BLaER1 treated with 17β-estradiol and CSF1 and Interleukin-3, amounts not matched to agents 10 nM and 100 nM (cell line): ENCODE measurements around the gene SNX3.
"Not testable (repeated sequence)": the region's sequence is repeated elsewhere in the genome, so short reads cannot be mapped to it uniquely, and the experiment has no call there.

Experiments
- H3K27ac ChIP-seq, 11 experiments: shearing (Covaris generic); formaldehyde crosslinking; 2 replicates each; pipeline ENCODE4 v1.8.1; 2022
- H3K27me3 ChIP-seq, 11 experiments: shearing (Covaris generic); formaldehyde crosslinking; 2 replicates each; pipeline ENCODE4 v1.8.1; 2022
- H3K36me3 ChIP-seq, 11 experiments: shearing (Covaris generic); formaldehyde crosslinking; 2 replicates each; pipeline ENCODE4 v1.8.1; 2022
- H3K4me1 ChIP-seq, 10 experiments: shearing (Covaris generic); formaldehyde crosslinking; 2 replicates each; pipeline ENCODE4 v1.8.1; 2022
- H3K4me2 ChIP-seq, 11 experiments: shearing (Covaris generic); formaldehyde crosslinking; 2 replicates each; pipeline ENCODE4 v1.8.1; 2022
- H3K4me3 ChIP-seq, 10 experiments: shearing (Covaris generic); formaldehyde crosslinking; 2 replicates each; pipeline ENCODE4 v1.8.1; 2022
- H3K9ac ChIP-seq, 11 experiments: shearing (Covaris generic); formaldehyde crosslinking; 2 replicates each; pipeline ENCODE4 v1.8.1; 2022
- H3K9me3 ChIP-seq, 11 experiments: shearing (Covaris generic); formaldehyde crosslinking; replicated peaks in 1 of 11; 2 replicates each; pipeline ENCODE4 v1.8.1; 2022
- H4K20me1 ChIP-seq, 11 experiments: shearing (Covaris generic); formaldehyde crosslinking; 2 replicates each; pipeline ENCODE4 v1.8.1; 2022
- Cebpa-rat ChIP-seq, 11 experiments: shearing (Covaris generic); IDR thresholded peaks; 2 replicates each; pipeline ENCODE4 v1.8.1; 2022

SNX3 gene

DNA sequence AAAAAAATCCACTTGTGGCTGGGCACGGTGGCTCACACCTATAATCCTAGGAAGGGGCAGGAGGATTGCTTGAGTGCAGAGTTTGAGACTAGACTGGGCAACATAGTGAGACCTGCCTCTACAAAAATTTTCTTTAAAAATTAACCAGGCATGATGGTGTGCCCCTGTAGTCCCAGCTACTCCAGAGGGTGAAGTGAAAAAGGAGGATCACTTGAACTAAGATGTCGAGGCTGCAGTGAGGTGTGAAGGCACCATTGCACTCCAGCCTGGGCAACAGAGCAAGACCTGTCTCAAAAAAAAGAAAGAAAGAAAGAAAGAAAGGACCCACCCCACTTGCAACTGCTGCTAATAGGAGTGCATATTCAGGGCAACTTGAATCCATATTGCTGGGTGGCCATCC lies 13.7 kb upstream of the SNX3 start:
- Histone ChIP-seq H3K9me3 (no peaks in the 10 kb centered on the region), H3K4me3 (no peak overlapping the region), H3K9ac (no peak overlapping the region), H3K4me2 (no peak overlapping the region), H3K27ac (no peak overlapping the region), H3K36me3 (no peaks in the 10 kb centered on the region), H3K4me1 (no peaks in the 10 kb centered on the region), H4K20me1 (no peaks in the 10 kb centered on the region), H3K27me3 (no peaks in the 10 kb centered on the region)
- TF ChIP-seq Cebpa-rat (IDR thresholded peaks at IDR 0.05) = no peak

DNA sequence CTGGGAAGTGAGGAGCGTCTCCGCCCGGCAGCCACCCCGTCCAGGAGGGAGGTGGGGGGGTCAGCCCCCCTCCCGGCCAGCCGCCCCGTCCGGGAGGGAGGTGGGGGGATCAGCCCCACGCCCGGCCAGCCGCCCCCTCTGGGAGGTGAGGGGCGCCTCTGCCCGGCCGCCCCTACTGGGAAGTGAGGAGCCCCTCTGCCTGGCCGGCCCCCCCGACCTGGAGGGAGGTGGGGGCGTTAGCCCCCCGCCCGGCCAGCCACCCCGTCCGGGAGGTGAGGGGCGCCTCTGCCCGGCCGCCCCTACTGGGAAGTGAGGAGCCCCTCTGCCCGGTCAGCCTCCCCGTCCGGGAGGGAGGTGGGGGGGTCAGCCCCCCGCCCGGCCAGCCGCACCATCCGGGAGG lies 9.1 kb upstream of the SNX3 start:
- H4K20me1 ChIP-seq, H3K27me3 ChIP-seq, H3K4me2 ChIP-seq, H3K4me3 ChIP-seq, H3K27ac ChIP-seq, H3K4me1 ChIP-seq, H3K36me3 ChIP-seq, H3K9me3 ChIP-seq, H3K9ac ChIP-seq: not testable (repeated sequence)

GRCh38 chr6:108268845-108269244 lies 8.0 kb upstream of the SNX3 start:
- Histone ChIP-seq H3K27me3 (no peaks in the 10 kb centered on the region), H3K9me3 (no peaks in the 10 kb centered on the region), H3K4me2 (no peak overlapping the region), H3K36me3 (no peaks in the 10 kb centered on the region), H3K4me1 (no peaks in the 10 kb centered on the region), H3K9ac (no peak overlapping the region), H3K27ac (no peak overlapping the region), H3K4me3 (no peak overlapping the region), H4K20me1 (no peaks in the 10 kb centered on the region)
- TF ChIP-seq Cebpa-rat (IDR thresholded peaks at IDR 0.05) = no peak

- Histone ChIP-seq H3K27ac (no peak overlapping the region), H4K20me1 (peaks cover 0 to 18% (median 10%) of the 10 kb centered on the region in 11 experiments; a peak in 16 of 22 replicates), H3K27me3 (no peaks in the 10 kb centered on the region), H3K4me1 (peaks cover 16 to 27% (median 18%) of the 10 kb centered on the region in 10 experiments), H3K36me3 (peaks cover 0 to 3% (median 0%) of the 10 kb centered on the region in 11 experiments; a peak in 1 of 22 replicates), H3K9me3 (no peaks in the 10 kb centered on the region), H3K9ac (no peak overlapping the region), H3K4me3 (no peak overlapping the region), H3K4me2 (no peak overlapping the region)
- TF ChIP-seq Cebpa-rat (IDR thresholded peaks at IDR 0.05) = no peak
These were observed 2.5 kb upstream of the SNX3 start for GRCh38 chr6:108263371-108263770.

GRCh38 chr6:108260126-108260808 lies 573 bp downstream of the SNX3 start:
- H3K9ac ChIP-seq = peak overlapping the region; percentile 86 to 96 (median 90)
- peaks cover 18 to 52% (median 29%) of the 10 kb centered on the region in 10 experiments for H3K4me1 ChIP-seq
- no peaks in the 10 kb centered on the region for H3K27me3 ChIP-seq
- peaks cover 14 to 47% (median 41%) of the 10 kb centered on the region in 11 experiments; a peak in 20 of 22 replicates for H4K20me1 ChIP-seq
- no peak for TF ChIP-seq Cebpa-rat (IDR thresholded peaks at IDR 0.05)
- no peaks in the 10 kb centered on the region for H3K9me3 ChIP-seq
- H3K4me2 ChIP-seq = peak overlapping the region; percentile 80 to 98 (median 92)
- peak overlapping the region; percentile 83 to 93 (median 89) for H3K27ac ChIP-seq
- peak overlapping the region; percentile 85 to 99 (median 93) for H3K4me3 ChIP-seq
- H3K36me3 ChIP-seq = peaks cover 9 to 32% (median 25%) of the 10 kb centered on the region in 11 experiments; a peak in 19 of 22 replicates

- peaks cover 44 to 98% (median 96%) of the 10 kb centered on the region in 11 experiments; a peak in 21 of 22 replicates for H4K20me1 ChIP-seq
- no peaks in the 10 kb centered on the region for H3K9me3 ChIP-seq
- no peaks in the 10 kb centered on the region for H3K27me3 ChIP-seq
- no peak overlapping the region for H3K4me3 ChIP-seq
- no peak for TF ChIP-seq Cebpa-rat (IDR thresholded peaks at IDR 0.05)
- peak overlapping the region in 5 of 11 experiments; percentile 2 to 93 (median 51); a peak in 7 of 22 replicates for H3K4me2 ChIP-seq
- H3K36me3 ChIP-seq = peaks cover 27 to 82% (median 53%) of the 10 kb centered on the region in 11 experiments; a peak in 21 of 22 replicates
- H3K27ac ChIP-seq = no peak overlapping the region
- peaks cover 17 to 93% (median 30%) of the 10 kb centered on the region in 10 experiments for H3K4me1 ChIP-seq
- H3K9ac ChIP-seq = peak overlapping the region in 1 of 11 experiments; percentile 37; a peak in 1 of 22 replicates
These were observed 6.1 kb downstream of the SNX3 start for GRCh38 chr6:108254433-108255410.

DNA sequence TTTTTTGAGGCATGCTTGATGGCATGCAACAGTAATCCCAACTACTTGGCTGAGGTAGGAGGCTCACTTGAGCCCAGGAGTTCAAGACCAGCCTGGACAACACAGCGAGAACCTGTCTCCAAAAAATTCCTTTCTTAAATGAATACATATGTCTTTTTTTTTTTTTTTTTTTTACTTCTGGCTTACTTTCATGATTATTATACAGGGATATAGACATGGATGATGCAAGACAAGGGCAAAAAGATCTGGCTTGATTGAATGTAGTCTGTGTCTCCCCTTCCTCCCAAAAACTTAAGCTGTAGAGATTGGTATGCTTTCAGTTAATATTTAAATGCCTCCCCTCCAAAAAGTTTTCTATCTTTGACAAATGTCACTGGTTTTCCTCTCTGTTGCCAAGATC lies 7.6 kb downstream of the SNX3 start:
- Histone ChIP-seq H3K9me3 (no peaks in the 10 kb centered on the region), H3K27me3 (no peaks in the 10 kb centered on the region), H3K9ac (no peak overlapping the region), H3K36me3 (peaks cover 31 to 82% (median 63%) of the 10 kb centered on the region in 11 experiments; a peak in 21 of 22 replicates), H3K4me1 (peaks cover 2 to 82% (median 17%) of the 10 kb centered on the region in 10 experiments; a peak in 16 of 20 replicates), H3K4me2 (no peak overlapping the region), H3K27ac (no peak overlapping the region), H4K20me1 (peaks cover 56 to 100% (median 99%) of the 10 kb centered on the region in 11 experiments; a peak in 21 of 22 replicates), H3K4me3 (no peak overlapping the region)
- TF ChIP-seq Cebpa-rat (IDR thresholded peaks at IDR 0.05) = no peak

DNA sequence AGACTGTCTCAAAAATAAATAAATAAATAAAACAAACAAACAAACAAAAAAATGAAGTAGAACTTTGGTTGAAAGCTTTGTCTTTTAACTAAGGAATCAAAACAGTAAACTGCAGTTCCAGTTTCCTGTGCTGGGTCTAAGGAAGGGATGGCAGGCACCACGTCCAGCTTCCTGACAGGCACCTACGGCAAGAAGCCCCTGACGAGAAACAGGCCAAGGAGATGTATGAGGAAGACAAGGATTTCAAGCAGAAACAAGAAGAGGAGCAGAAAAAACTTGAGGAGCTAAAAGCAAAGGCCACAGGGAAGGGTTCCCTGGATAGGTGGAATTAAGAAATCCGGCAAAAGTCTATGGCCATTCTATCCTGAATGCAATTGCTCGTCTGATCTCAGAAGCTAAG lies 8.8 kb downstream of the SNX3 start:
- Histone ChIP-seq H4K20me1 (peaks cover 51 to 100% (median 99%) of the 10 kb centered on the region in 11 experiments; a peak in 21 of 22 replicates), H3K36me3 (peaks cover 36 to 81% (median 65%) of the 10 kb centered on the region in 11 experiments), H3K27ac (no peak overlapping the region), H3K4me2 (peak overlapping the region in 2 of 11 experiments; percentile 8 to 27; a peak in 2 of 22 replicates), H3K4me3 (no peak overlapping the region), H3K9ac (no peak overlapping the region), H3K27me3 (no peaks in the 10 kb centered on the region), H3K4me1 (peaks cover 0 to 70% (median 15%) of the 10 kb centered on the region in 10 experiments; a peak in 10 of 20 replicates), H3K9me3 (peaks cover 0 to 6% (median 2%) of the 10 kb centered on the region in 11 experiments; a peak in 9 of 22 replicates)
- TF ChIP-seq Cebpa-rat (IDR thresholded peaks at IDR 0.05) = no peak

DNA sequence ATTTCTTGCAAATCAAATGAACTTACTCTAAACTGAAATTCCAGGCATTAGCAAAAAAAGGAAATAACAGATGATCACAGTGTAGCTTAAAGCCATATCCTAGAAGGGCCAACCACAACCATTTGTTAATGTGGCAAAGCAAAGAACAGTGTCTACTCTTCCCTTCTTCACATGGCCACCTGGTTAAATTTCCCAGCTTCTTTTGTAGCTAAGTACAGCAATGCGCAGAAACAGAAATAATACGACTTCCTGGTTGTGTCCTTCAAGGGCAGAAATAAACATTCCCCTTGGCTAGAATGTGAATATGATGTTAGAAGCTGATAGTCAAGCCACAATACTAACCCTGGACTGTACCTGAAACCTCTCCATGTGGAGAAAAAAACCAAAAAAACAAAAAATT lies 9.6 kb downstream of the SNX3 start:
- H4K20me1 ChIP-seq = peaks cover 47 to 100% (median 96%) of the 10 kb centered on the region in 11 experiments; a peak in 21 of 22 replicates
- H3K9ac ChIP-seq = no peak overlapping the region
- H3K4me2 ChIP-seq = peak overlapping the region in 2 of 11 experiments; percentile 8 to 55; a peak in 2 of 22 replicates

More for the DNA sequence above, 9.6 kb downstream of the SNX3 start:
- Histone ChIP-seq H3K36me3 (peaks cover 41 to 82% (median 65%) of the 10 kb centered on the region in 11 experiments), H3K27me3 (no peaks in the 10 kb centered on the region), H3K4me1 (peaks cover 0 to 62% (median 14%) of the 10 kb centered on the region in 10 experiments; a peak in 10 of 20 replicates), H3K4me3 (no peak overlapping the region), H3K9me3 (peaks cover 0 to 14% (median 10%) of the 10 kb centered on the region in 11 experiments; a peak in 16 of 22 replicates), H3K27ac (no peak overlapping the region)
- TF ChIP-seq Cebpa-rat (IDR thresholded peaks at IDR 0.05) = no peak
